Left lobe of liver (tissue), 2 donors: ENCODE results near the gene DHRS12. TPM values are rescaled to one million over a fixed set of nuclear protein-coding genes. Genes with fewer than 3 reads are reported as not detected.
A peak's percentile ranks its signal among the peaks of the same experiment; 100 is the strongest.

Experiments used
- ATAC-seq: fragments of 200-7000 bp; cut with Tn5 transposase; one replicate; pipeline ENCODE4 v1.9.1; 2020; ENCODE audit warnings: mild to moderate bottlenecking, moderate library complexity
- DNase-seq: peaks from one replicate; pipeline ENCODE4 v3.0.0-alpha.2; 2020; ENCODE audit warnings: low spot score
- total RNA-seq: library from RNA; stranded (reverse); gene quantifications from one replicate; pipeline ENCODE4 v1.2.1, GENCODE V29; 2021
- donor health status: DM: no; HTN: no; CAD: no; lungs with moderate emphysema.
- donor health status: DM: no; HTN: yes; CAD: no.

The DHRS12 gene
- total RNA-seq, 1 donor from 2014 or later, result 14.8 TPM

GRCh38 chr13:51733374-51734298 lies 70.3 kb downstream of the DHRS12 start:
- ATAC-seq (peak; percentile 68), DNase-seq (no peak)

GRCh38 chr13:51731759-51732158 lies 72.2 kb downstream of the DHRS12 start:
- DNase-seq (no peak), ATAC-seq (peak; percentile 72)

- DNase-seq (no peak), ATAC-seq (no peak)
These were observed 73.0 kb downstream of the DHRS12 start for GRCh38 chr13:51730927-51731326.

GRCh38 chr13:51729866-51730553 lies 74.0 kb downstream of the DHRS12 start:
- DNase-seq, result no peak

DNA sequence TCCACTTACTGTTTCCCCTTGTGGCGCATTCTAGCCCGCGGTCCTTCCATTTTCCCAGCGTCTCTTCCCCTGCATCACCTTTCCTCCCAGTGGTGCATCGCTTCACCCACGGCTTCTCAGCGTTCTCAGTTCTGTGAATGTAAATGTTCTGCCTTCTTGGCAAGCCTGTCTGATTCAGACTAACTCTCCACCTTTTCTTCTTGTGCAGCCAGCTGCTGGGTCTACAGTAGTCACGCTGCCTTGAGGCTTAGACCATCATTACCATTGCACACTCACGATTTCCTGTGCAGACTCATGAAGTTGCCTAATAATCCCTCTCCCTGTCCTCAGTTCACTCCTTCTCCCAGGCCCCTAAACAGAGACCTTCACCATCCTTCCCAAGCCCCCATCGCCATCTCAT lies 75.0 kb downstream of the DHRS12 start:
- DNase-seq, result no peak
- ATAC-seq, result no peak

More at GRCh38 chr13:51729866-51730553, 74.0 kb downstream of the DHRS12 start:
- no peak for ATAC-seq

GRCh38 chr13:51728275-51728673 lies 75.7 kb downstream of the DHRS12 start:
- ATAC-seq (peak; percentile 5), DNase-seq (no peak)

DNA sequence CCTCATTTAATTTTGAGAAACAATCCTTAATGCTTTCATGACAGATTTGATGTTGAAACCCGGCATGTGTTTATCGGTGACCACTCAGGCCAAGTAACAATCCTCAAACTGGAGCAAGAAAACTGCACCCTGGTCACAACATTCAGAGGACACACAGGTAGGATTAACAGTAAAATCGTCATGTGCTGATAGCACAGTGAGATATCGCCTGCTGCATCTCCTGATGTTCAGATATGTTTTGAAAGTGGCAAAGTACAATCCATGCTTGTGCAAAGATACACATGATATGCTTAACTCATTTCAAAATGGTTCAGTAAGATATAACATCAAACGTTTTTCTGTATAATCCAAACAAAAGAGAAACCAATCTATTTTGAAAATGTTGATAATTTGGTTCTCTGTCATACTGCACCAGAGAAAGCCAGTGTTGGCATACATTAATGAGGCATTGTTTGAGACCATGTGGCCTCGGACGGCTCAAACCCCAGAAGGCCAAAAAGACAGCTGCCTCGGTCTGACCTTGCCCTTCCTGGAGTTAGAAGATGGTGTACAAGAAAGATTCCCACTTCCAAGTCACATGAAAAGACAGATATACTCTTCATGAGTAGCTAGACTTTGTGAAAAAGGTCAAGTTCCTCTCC lies 76.2 kb downstream of the DHRS12 start:
- no peak for DNase-seq
- ATAC-seq, result peak; percentile 51

GRCh38 chr13:51726446-51727193 lies 77.3 kb downstream of the DHRS12 start:
- DNase-seq, result no peak
- ATAC-seq, result peak; percentile 83

DNA sequence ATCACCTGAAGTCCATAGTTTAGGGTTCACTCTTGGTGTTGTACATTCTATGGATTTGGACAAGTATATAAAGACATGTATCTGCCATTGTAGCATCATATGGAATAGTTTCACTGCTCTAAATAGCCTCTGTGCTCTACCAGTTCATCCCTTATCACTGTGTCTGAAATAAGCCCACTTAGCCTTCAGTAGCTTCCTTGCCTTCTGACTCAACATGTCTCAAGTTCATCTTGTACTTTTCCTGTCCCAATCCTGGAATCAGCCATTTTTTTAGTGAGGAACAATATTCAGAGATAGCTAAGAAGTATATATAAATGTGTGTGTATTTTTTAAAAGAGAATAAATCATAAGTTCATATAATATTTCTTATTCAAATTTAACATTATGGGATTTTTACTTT lies 79.2 kb downstream of the DHRS12 start:
- DNase-seq (no peak), ATAC-seq (no peak)

- ATAC-seq, result no peak
- no peak for DNase-seq
These were observed 80.4 kb downstream of the DHRS12 start for GRCh38 chr13:51723529-51723928.

DNA sequence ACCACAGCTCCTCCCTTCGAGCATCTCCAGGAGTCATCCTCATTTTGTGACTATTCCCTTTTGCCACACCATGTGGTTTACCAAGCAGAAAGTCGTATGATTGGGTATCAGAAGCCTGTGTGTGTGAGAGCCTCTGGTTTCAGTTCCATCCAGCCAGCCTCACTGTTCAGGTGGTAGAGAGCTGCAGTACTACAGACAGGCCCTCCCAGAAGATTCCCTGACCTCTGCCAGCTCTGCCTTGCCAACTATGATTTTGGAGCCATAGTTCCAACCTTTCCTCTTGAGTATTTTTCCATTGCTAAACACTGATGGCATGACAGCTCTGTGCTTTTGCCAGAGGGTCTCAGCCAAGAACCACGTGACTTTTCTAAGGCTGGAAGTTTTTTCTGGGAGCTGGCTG lies 82.5 kb downstream of the DHRS12 start:
- ATAC-seq (peak; percentile 60), DNase-seq (no peak)

- ATAC-seq (no peak), DNase-seq (no peak)
These were observed 84.6 kb downstream of the DHRS12 start for GRCh38 chr13:51719394-51719793.

Other genes with a start within 250 kb of the DHRS12 start
- 6.2 TPM for gene WDFY2, start 219.7 kb downstream of the DHRS12 start, total RNA-seq
- gene TMEM272, start 41.0 kb upstream of the DHRS12 start, total RNA-seq, result 0.48 TPM
- gene CCDC70, start 57.8 kb upstream of the DHRS12 start, total RNA-seq, result not detected
- 32.2 TPM for gene ATP7B, start 207.3 kb upstream of the DHRS12 start, total RNA-seq
- gene ALG11, start 208.2 kb upstream of the DHRS12 start, total RNA-seq, result 25.4 TPM
- gene UTP14C, start 220.5 kb upstream of the DHRS12 start, total RNA-seq, result 7.9 TPM